Activated naive CD8-positive, alpha-beta T cell treated with anti-CD3 and anti-CD28 coated beads, Interleukin-2, amount 50 U/mL, for 16 hours (primary cell): Measurements from ENCODE around the gene MAJIN.

ENCODE experiments used
- DNase-seq: peaks from one replicate; pipeline ENCODE4 v3.0.0-alpha.2; 2020; ENCODE audit warnings: low read depth, low spot score

The MAJIN gene

DNA sequence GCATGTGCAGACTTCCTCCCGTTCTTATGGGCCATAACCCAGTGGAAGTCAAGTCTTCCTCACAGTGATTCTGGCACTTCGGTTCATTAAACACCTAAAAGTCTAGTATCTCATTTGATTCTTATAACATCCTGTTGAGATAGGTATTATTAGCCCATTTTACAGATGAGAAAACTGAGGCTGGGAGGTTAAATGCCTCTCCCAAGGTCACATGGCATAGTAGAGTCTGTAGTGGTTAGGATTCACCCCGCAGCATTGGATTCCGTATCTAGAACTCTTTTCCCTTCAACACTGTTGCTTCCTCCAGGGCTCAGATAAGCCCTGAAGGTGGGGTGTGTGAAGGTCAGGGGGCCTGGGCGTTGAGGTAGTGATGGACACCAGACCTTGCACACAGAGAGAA, 39.6 kb downstream of the MAJIN start:
- DNase-seq = no peak

DNA sequence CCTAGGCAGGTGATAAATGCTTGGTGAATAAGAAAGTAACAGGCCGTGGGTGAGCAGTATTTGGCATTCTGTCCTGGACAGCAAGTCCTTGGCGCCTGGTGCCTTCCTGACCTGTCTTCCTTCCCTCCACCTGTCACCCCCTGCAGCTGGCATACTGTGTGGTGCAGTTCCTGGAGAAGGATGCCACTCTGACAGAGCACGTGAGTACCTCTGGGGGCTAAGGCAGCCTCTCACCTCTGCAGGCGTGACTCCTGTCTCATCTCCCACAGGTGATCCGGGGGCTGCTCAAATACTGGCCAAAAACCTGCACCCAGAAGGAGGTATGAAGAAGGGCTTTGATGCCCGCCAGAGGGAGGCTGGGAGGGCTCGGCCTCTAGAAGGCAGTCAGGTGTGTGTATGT, 40.6 kb downstream of the MAJIN start:
- DNase-seq = no peak

DNA sequence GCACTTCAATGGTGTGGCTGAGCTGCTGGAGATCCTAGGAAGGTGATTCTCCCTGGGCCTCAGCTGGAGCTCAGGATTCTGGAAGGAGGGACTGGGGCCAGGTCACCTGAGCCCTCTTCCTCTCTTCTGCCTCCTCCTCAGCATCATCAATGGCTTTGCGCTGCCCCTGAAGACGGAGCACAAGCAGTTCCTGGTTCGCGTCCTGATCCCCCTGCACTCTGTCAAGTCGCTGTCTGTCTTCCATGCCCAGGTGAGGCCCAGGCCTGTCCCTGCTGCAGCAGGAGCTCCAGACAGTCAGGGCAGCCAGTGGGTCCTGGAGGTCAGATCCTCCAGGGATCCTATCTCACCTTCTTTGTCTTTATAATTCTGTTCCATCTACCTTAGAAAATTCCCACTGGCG, 41.6 kb downstream of the MAJIN start:
- no peak for DNase-seq

DNA sequence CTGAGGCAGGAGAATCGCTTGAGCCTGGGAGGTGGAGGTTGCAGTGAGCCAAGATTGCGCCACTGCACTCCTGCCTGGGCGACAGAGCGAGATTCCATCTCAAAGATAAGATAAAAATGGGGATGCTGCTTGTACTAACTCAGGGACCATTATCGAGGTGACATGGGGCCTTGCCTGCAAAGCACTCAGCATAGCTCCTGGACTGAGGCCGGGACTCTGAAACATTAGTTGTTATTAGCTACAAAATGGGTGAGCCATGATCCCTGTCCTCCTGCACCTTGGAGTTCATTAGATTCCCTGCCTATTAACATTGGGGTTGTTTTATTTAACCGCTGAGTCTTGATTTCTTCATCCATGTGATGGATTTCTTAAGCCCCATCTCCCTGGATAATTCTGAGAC, 42.3 kb downstream of the MAJIN start:
- DNase-seq = no peak

DNA sequence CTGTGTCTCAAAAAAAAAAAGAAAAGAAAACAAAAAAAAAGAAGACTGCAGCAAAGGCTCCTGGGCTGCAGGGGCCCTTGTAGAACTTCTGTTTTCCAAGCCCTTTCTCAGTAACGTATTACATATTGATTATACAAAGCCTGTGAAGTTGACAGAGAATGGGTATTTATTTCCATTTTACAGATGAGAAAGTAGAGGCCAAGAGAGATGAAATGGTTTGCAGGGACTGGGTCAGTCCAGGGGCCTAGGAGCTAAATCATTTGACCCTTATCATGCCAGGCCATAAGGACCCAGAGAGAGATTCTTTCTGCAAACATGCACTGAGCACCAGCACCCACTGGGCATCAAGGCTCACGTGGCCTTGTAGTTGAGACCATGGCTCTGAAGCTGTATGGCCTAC, 43.0 kb downstream of the MAJIN start:
- DNase-seq = no peak

DNA sequence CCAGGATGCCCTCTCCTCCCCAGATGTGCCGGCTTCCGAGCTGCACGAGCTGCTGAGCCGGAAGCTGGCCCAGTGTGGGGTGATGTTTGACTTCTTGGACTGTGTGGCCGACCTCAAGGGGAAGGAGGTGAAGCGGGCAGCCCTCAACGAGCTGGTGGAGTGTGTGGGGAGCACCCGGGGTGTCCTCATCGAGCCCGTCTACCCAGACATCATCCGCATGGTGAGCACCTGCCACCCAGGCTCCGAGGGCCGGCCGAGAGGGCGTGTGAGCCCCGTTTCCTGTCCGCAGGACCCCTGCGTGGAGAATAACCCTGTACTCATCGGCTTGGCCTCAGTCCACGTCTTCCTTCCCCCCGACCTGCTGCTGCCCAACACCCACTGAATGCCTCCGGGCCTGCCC, 45.2 kb downstream of the MAJIN start:
- no peak for DNase-seq

DNA sequence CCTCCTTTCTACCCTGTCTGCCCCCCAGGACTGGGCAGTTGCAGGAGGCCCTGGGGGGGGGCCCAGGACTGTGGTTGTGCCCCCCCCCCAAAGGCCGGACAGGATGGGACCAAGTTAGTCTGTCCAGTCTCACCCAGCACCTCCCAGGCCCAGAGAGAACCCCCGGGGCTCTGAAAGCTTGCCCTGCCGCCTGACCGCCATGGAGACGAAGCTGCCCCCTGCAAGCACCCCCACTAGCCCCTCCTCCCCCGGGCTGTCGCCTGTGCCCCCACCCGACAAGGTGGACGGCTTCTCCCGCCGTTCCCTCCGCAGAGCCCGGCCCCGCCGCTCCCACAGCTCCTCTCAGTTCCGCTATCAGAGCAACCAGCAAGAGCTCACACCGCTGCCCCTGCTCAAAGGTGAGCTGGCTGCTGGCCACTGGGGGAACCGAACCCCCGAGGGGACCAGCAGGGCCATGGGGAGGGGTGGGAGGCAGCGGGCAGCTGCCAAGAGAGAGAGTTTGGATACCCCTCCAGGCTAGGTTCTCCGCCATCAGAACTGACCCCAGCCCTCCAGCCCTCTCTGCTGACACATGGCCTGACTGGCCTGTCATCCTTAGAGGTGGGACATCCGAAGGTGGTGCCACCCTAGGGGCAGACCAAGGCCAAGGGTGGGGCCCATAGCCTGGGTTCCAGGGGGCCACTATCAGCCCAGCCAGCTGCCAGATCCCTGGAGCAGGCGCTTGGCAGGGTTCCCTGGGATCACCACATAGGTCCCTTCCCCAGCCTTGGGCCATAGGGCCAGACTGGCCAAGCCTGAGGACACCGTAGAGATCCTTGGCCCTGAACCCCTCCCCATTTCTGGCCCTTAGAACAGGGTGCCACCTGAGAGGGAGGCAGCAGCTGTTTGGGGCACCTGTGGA, 46.1 kb downstream of the MAJIN start:
- DNase-seq = no peak

DNA sequence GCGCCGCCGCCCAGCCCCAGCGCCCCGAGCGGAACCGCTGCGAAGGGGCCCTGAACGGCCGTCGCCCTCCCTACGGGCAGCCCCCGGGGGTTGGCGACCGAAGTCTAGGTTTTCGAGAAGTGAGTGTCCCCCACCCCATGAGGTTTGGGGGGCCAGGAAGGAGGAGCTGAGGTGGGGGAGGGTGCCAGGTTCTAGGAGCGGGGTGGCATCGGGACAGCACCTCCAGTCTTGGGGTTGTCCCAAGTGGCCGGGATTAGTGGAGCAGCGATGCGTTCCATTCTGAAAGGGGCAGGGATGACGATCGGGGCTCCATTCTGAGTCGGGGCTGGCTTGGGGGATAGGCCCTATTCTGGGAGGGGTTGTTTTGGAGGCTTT, 47.0 kb downstream of the MAJIN start:
- no peak for DNase-seq

DNA sequence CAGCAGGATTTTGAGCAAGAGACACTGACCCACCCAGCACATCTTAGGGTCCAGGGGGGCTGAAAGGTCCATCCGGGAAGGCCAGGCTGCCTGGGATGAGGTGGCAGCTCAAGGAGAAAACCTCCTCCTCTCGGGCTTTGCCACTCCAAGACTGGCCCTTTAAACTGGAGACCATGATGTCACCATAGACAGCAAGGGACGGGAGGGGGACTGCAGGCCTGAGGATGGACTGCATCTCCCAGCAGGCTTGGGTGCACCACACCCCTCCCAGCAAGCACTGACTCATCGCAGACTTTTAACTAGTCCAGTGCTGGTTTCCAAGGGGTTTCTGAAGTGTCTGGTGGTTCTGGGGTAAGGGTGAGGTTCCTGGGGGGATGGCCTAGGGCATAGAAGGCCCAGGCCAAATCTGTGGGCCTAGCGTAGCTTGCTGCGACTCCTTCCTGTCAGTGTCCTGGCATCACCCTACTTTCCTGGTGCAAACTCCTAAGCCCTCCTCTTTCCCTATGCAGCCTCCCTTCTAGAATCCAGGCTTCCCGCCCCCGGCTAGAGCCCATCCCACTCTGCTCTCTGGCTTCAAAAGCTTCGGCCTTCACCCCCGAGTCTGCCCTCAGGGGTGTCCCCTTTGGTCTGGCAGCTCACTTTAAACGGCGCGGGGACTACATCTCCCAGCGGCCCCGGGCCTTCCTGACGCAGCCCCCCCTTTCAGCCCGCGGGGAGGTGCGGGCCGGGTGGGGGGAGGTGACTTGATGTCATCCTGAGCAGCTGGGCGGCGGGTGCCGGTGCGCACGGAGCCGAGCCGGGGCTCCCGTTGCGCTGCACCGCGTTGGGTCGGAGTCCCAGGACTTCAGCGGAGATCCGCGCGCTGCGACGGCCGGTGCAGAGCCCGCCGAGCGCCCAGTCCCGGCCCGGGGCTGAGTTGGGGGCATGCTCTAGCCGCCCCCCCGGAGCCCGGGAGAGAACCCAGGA, 47.7 kb downstream of the MAJIN start, which contains the start of gene PPP2R5B:
Gene PPP2R5B (plus strand): TSS at position 746 of the 966 bp plus-strand sequence. CDS start 1,046 bp downstream, outside the sequence.
- DNase-seq = peak; percentile 82

DNA sequence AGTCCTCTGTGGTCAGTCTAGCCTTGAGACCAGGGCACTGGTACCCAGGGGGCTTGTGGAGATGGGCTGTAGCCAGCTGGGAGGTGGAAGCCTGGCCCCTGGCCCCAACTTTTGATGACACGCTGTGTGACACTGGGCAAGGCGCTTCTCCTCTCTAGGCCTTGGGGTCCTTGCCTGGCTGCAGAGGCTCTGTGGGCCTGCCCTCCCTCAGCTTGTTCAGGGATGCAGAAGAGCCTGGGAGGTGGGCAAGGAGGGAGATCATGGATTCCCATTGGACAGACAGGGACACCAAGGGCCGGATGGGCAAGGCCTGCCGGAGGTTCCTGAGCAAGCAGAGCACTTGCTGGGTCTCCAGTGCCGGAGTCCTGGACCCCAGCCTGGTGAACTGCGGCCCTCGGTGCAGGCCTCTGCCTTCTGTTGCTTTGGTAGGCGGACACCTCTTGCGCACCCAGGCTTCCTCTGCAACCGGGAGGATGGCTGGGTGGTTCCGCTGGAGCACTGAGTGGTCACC, 48.7 kb downstream of the MAJIN start:
- no peak for DNase-seq

DNA sequence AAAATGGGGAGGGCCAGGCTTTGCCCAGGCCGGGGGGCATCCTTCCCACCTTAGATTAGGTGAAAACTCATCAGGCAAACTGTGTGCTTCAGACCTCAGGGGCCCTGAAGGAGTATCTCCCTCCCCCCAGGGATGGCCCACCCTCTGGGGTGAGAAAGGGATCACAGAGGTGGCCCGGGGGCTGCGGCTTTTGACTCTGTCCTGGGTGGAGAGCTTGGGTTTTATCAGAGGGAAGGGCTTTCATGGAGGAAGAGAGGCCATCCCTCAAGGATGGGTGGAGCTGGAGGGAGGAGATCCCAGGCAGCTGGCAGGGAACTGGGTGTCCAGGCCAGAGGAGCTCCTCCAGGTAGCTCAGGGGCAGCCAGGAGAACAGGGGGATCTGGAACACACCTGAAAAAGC, 50.5 kb downstream of the MAJIN start:
- no peak for DNase-seq

DNA sequence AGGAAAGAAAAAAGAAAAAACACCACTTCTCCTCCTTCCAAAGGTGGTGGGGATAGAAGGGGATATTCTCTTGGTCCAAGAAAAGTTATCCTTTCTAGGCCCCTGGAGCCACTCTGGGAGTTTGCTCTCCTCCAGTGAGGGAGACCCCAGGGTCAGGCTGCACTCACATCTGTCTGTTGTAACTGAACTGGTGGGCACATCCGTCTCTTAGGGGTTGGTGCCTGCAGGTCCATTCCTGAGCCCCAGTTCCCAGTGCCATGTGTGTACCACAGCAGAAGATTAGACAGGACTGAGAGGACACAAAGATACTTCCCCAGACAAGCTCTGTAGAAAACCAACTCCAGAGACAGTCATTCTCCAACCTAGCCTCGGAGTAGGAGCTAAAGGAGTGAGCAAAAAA, 51.8 kb downstream of the MAJIN start:
- DNase-seq = no peak

DNA sequence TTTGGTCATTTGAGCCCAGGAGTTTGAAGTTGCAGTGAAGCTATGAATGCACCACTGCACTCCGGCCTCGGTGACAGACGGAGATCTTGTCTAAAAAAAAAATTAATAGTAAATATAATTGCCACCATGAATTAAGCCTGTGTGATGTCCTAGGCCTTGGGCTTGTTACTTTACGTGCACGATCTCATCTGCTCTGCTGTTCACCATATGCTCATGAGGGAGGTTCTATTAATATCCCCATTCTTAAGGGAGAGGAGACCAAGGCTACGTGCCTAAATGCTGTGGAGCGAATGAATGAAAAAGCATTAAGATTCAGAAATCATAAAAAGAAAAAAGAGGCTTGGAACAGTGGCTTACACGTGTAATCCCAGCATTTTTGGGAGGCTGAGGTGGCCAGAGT, 52.3 kb downstream of the MAJIN start:
- DNase-seq = no peak

DNA sequence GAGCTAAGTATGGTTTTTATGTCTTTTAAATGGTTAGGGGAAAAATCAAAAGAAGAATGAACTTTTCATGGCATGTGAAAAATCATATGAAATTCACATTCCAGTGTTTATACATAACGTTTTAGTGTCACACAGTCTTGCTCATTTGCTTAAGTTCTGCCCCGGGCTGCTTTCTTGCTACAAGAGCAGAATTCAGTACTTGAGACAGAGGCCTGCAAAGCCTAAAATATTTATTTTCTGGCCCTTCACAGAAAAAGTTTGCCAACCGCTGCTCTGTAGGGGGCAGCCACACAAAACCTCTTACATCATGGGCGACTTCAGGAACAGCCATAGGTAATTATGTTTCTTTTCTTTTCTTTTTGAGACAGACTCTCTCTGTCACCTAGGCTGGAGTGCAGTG, 53.9 kb downstream of the MAJIN start:
- DNase-seq = no peak

DNA sequence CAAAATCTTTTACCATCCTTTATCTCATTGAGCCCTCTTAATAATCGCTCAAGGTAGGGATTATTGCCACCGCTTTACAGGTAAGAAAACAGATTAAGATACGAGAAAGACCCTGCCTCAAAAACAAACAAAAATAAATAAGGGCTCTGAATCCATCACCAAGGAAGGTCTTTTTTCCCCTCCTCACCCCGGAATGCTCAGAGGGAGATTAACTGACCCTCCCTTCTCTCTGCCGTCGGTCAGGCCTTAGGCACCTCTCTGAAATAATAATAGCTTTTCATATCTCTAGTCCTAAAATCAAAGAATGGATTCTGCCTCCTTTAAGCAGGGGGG, 54.3 kb downstream of the MAJIN start:
- DNase-seq = no peak

DNA sequence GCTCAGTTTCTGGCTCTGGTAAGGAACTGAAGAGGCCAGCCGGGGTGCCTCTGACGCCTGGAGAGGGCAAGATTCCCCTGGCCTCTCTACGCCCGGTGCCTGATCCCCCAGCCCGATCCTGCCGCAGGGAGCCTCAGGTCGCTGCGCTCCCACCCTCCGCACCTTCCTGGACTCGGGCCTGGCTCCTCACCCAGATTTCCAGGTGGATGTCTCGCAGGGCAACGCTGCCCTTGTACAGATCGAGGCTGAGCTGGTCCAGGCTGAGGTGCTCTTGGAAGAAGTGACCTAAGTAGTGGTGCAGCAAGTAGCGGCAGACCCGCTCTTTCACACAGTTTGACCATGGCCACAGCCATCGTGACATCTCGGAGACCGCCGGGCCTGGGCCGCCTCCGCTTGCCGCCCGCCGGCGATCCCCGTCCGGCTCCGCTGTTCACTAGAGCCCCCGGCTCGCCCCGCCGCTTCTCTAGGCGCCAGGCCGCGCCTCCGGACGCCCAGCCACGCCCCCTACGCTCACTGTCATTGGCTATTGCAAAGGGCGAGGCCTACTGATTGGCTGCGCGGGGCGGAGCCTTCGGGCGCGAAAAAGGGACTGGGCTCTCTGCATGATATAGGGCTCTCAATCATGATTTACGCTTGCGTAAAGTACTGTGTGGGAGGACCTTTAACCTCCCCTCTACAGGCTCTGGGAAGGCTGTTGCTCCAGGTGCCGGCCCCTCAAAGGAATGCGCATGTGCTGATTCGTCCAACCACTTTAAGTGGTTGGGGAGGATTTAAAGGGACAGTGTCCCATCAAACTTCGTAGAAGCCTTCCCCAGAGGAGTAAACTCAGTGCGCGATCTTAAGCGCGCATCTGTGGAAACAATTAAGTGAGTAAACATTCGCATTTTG, 54.9 kb downstream of the MAJIN start, which contains the start of gene ATG2A:
Gene ATG2A (minus strand): TSS at position 435 of the 888 bp plus-strand sequence. CDS start 74 bp downstream, at position 361.
- peak; percentile 98 for DNase-seq

DNA sequence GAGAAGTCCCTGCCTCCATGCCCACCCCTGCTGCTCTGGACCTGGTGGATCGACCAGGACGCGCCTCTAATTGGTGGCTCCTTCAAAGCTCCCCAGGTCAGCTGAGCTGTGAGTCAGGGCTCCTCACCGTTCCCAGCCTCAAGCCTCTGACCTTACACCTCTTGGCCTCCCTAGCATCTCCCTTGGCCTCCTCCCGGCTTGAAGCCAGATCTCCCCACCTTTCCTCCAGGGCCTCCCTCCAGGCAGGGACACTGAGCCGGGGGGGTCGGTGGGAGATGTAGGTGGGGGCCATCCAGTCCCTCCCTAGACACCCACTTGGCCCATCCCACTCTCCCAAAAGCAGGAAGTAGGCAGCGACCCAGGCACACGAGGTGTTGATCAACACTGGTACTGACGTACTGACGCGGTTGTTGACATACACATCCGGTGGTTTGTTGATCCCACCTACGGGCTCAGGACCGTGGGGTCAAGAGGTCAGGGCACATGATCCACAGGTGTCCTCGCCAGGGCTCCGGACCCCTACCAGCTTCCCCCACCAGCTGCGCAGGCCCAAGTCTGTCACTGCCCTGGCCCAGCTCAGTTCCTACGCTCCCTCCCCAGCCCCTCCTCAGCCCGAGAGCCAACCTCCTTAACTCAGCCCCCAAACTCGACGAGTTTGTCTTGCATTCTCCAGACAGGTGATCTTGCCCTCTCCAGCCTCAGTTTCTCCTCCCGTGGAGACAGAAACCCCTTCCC, 55.7 kb downstream of the MAJIN start:
- no peak for DNase-seq

DNA sequence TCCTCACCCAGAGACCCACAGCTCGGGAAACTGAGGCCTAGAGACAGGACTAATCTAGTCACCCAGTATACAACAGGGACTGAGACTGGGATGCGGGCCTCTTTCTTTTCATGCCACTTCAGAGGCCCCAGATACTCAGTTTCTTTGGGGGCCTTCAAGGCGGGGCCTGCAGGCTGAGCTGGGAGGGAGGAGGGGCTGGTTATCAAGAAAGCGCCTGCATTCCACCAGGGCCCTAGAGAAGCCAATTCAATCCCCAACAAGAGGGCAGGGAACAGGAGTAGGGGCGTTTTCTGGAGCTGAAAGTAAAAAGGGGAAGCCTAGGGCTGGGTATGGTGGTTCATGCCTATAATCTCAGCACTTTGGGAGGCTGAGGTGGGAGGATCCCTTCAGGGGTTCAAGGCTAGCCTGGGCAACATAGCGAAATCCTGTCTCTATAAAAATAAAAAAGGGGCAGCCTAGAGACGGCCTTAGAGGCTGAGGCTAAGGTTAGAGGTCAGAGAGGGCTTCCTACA, 56.5 kb downstream of the MAJIN start:
- DNase-seq = no peak

DNA sequence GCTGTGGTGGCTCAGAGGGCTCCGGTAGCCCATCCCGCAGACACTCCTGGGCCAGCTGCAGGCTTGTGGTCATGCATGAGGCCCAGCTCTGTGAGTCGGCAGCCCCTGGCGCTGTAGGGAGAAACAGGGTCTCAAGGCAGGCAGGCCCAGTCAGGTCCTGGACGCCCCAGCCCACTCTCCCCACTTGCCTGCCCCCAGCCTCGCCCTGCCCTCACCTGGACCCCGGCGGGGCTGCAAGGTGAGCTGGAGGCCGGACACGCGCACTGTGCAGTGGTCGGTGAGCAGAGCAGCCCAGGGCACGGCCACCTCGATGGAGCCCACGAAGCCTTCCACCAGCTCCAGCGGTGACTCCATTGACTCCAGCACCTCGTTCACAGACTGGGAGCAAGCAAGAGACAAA, 57.8 kb downstream of the MAJIN start:
- no peak for DNase-seq

DNA sequence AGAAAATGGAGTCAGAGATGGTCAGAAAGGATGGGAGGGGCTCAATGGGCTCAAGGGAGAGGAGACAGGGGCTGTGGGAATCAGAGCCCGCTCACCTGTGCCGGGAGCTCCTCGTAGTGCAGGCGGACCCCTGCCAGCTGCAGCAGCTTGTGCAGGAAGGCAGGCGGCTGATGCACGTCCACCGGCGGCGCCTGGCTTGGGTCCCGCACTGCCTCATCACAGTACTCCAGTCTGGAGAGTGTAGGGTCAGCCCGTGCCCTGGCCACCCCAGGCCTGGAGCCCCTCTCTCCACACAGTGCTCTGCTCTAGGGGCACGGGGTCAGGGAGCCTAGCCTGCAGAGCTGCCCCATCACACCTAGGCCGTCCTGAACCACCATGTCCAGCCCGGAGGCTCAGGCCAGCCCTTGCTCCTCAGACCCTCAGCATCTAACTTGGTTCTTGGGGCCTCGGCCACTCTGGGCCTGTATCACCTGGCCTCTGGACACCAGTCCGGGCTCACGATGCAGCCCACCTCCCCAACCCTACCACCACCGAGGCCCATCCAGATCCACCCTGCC, 58.7 kb downstream of the MAJIN start:
- no peak for DNase-seq
